GM23338 (cell line): Measurements from ENCODE around the gene XDH. TPM values are rescaled to one million over a fixed set of nuclear protein-coding genes. Genes with fewer than 3 reads are reported as not detected.

ENCODE experiments used
- ATAC-seq: fragments of 200-7000 bp; cut with Tn5 transposase; 3 replicates; pipeline ENCODE4 v1.9.1; 2020
- DNase-seq: peaks from one replicate; pipeline ENCODE4 v3.0.0-alpha.2; 2015; ENCODE audit warnings: low spot score
- H2AFZ ChIP-seq: fragments of 200-600 bp; sonication (generic); 2 replicates; pipeline ENCODE4 v1.8.0; 2016; ENCODE audit warnings: antibody characterized with exemption, mild to moderate bottlenecking, moderate library complexity
- H3F3A ChIP-seq: fragments of 200-600 bp; sonication (generic); replicated peaks from 2 replicates; pipeline ENCODE4 v1.8.0; 2017; ENCODE audit warnings: antibody characterized with exemption, mixed run types, low read depth
- H3K27ac ChIP-seq: fragments of 200-600 bp; sonication (generic); 2 replicates; pipeline ENCODE4 v1.6.1; 2016; ENCODE audit warnings: low read depth
- H3K27me3 ChIP-seq: fragments of 200-600 bp; sonication (generic); 2 replicates; pipeline ENCODE4 v1.8.0; 2016; ENCODE audit warnings: mild to moderate bottlenecking, mixed run types, moderate library complexity; ENCODE audit not compliant: insufficient read depth
- H3K36me3 ChIP-seq: fragments of 200-600 bp; sonication (generic); 2 replicates; pipeline ENCODE4 v1.8.0; 2016; ENCODE audit warnings: mild to moderate bottlenecking; ENCODE audit not compliant: insufficient read depth
- H3K4me1 ChIP-seq: fragments of 200-600 bp; sonication (generic); 2 replicates; pipeline ENCODE4 v1.8.0; 2016; ENCODE audit warnings: mild to moderate bottlenecking, moderate library complexity; ENCODE audit not compliant: insufficient read depth
- H3K4me2 ChIP-seq: fragments of 200-600 bp; sonication (generic); 2 replicates; pipeline ENCODE4 v1.7.1; 2017; ENCODE audit warnings: mixed run types
- H3K4me3 ChIP-seq: fragments of 200-600 bp; sonication (generic); 2 replicates; pipeline ENCODE4 v1.6.1; 2016; ENCODE audit warnings: mixed run types
- H3K79me2 ChIP-seq: fragments of 200-600 bp; sonication (generic); replicated peaks from 2 replicates; pipeline ENCODE4 v1.8.0; 2017; ENCODE audit warnings: mild to moderate bottlenecking; ENCODE audit not compliant: insufficient read depth
- H3K9me2 ChIP-seq: fragments of 200-600 bp; sonication (generic); 2 replicates; pipeline ENCODE4 v1.8.0; 2017; ENCODE audit not compliant: insufficient read depth
- H4K20me1 ChIP-seq: fragments of 200-600 bp; sonication (generic); replicated peaks from 2 replicates; pipeline ENCODE4 v1.8.0; 2017; ENCODE audit warnings: mild to moderate bottlenecking; ENCODE audit not compliant: insufficient read depth
- H3K27ac Mint-ChIP-seq: 2 replicates; pipeline ENCODE4 v1.8.0; 2020; ENCODE audit warnings: inconsistent platforms, mild to moderate bottlenecking, moderate library complexity, mixed read lengths
- H3K27me3 Mint-ChIP-seq: 3 replicates; pipeline ENCODE4 v1.8.0; 2022; ENCODE audit warnings: low read depth, mild to moderate bottlenecking, moderate library complexity, mixed read lengths, inconsistent platforms; ENCODE audit not compliant: insufficient read depth, poor library complexity
- H3K36me3 Mint-ChIP-seq: 3 replicates; pipeline ENCODE4 v1.8.0; 2021; ENCODE audit warnings: low read depth, mild to moderate bottlenecking, inconsistent platforms, moderate library complexity, mixed read lengths
- H3K4me1 Mint-ChIP-seq: 3 replicates; pipeline ENCODE4 v1.8.0; 2020; ENCODE audit warnings: mild to moderate bottlenecking, inconsistent platforms, mixed read lengths
- H3K4me3 Mint-ChIP-seq: 3 replicates; pipeline ENCODE4 v1.8.0; 2021; ENCODE audit warnings: moderate library complexity, mild to moderate bottlenecking, inconsistent platforms, mixed read lengths
- H3K9me3 Mint-ChIP-seq: 3 replicates; pipeline ENCODE4 v1.8.0; 2020; ENCODE audit warnings: moderate library complexity, mild to moderate bottlenecking, inconsistent platforms, mixed read lengths
- CREB1 ChIP-seq: fragments of 250-450 bp; sonication (Bioruptor Pico); IDR thresholded peaks from 2 replicates; pipeline ENCODE4 v1.5.0; 2020; ENCODE audit warnings: low read depth, mild to moderate bottlenecking, moderate library complexity
- EZH2 ChIP-seq: fragments of 200-600 bp; sonication (generic); IDR thresholded peaks from one replicate; pipeline ENCODE4 v1.8.0; 2017; ENCODE audit warnings: antibody characterized with exemption, mild to moderate bottlenecking, low read depth; ENCODE audit not compliant: unreplicated experiment
- EZH2phosphoT487 ChIP-seq: fragments of 200-600 bp; sonication (generic); IDR thresholded peaks from one replicate; pipeline ENCODE4 v1.8.1; 2018; ENCODE audit warnings: antibody characterized with exemption; ENCODE audit not compliant: unreplicated experiment
- JUNB ChIP-seq: IDR thresholded peaks from one replicate; pipeline ENCODE4 v1.6.1; 2016; ENCODE audit warnings: antibody characterized with exemption; ENCODE audit not compliant: unreplicated experiment
- NANOG ChIP-seq: IDR thresholded peaks from 2 replicates; pipeline ENCODE4 v1.6.1; 2016; ENCODE audit warnings: antibody characterized with exemption, borderline replicate concordance
- POLR2AphosphoS5 ChIP-seq: IDR thresholded peaks from 2 replicates; pipeline ENCODE4 v1.6.1; 2016; ENCODE audit warnings: antibody characterized with exemption, low read depth
- REST ChIP-seq: IDR thresholded peaks from one replicate; pipeline ENCODE4 v1.6.1; 2018; ENCODE audit warnings: antibody characterized with exemption; ENCODE audit not compliant: unreplicated experiment
- STAT1 ChIP-seq: IDR thresholded peaks from one replicate; pipeline ENCODE4 v1.6.1; 2016; ENCODE audit warnings: antibody characterized with exemption; ENCODE audit not compliant: unreplicated experiment
- ZNF114 ChIP-seq: fragments of 250-450 bp; sonication (Bioruptor Pico); IDR thresholded peaks from 2 replicates; pipeline ENCODE4 v1.5.0; 2020; ENCODE audit warnings: mild to moderate bottlenecking, moderate library complexity
- ZNF331 ChIP-seq: fragments of 250-450 bp; sonication (Bioruptor Pico); IDR thresholded peaks from 2 replicates; pipeline ENCODE4 v1.5.0; 2020; ENCODE audit warnings: low read depth, mild to moderate bottlenecking, moderate library complexity
- polyA plus RNA-seq: library from polyadenylated mRNA; unstranded; fragments of >200 nt; fragmentation: Nextera tagmentation; extraction: Ambion mirVana; gene quantifications from 2 replicates; pipeline ENCODE4 v1.2.1, GENCODE V29; 2016
- total RNA-seq: library from RNA; depleted of rRNA; stranded (reverse); fragments of >200 nt; shearing (Covaris generic); gene quantifications from 2 replicates; pipeline ENCODE4 v1.2.3, GENCODE V29; 2014
- TF ChIP-seq, protein P1 (sequence below): IDR thresholded peaks from 2 replicates; pipeline ENCODE4 v1.6.1; 2016; ENCODE audit warnings: antibody characterized with exemption
- TF ChIP-seq, protein P2 (sequence below): fragments of 250-450 bp; sonication (Bioruptor Pico); IDR thresholded peaks from 2 replicates; pipeline ENCODE4 v1.5.0; 2020; ENCODE audit warnings: mild to moderate bottlenecking, moderate library complexity
- TF ChIP-seq, protein P3 (sequence below), 2 experiments: fragments of 200-600 bp in 1 of 2; sonication (generic) in 1 of 2; conservative IDR thresholded peaks; 2 replicates each; pipeline versions ENCODE4 v1.5.1 to v1.6.1; 2016 to 2017; ENCODE audit warnings: antibody characterized with exemption in 2 of 2, low read depth in 2 of 2, mild to moderate bottlenecking in 2 of 2, moderate library complexity in 1 of 2

Gene XDH
- total and polyA plus RNA-seq, 2 experiments from 2014 or later, result 0.55 to 0.87 TPM

- H3K36me3 Mint-ChIP-seq, result no peaks in the 10 kb centered on the region
- no peak overlapping the region for H3K27ac Mint-ChIP-seq
- TF ChIP-seq, protein P1, sequence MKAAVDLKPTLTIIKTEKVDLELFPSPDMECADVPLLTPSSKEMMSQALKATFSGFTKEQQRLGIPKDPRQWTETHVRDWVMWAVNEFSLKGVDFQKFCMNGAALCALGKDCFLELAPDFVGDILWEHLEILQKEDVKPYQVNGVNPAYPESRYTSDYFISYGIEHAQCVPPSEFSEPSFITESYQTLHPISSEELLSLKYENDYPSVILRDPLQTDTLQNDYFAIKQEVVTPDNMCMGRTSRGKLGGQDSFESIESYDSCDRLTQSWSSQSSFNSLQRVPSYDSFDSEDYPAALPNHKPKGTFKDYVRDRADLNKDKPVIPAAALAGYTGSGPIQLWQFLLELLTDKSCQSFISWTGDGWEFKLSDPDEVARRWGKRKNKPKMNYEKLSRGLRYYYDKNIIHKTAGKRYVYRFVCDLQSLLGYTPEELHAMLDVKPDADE, result no peak
- TF ChIP-seq EZH2, result no peak
- no peak for TF ChIP-seq ZNF114 (CRISPR knock-in tag)
- no peak for TF ChIP-seq ZNF331 (CRISPR knock-in tag)
- TF ChIP-seq EZH2phosphoT487, result no peak
- TF ChIP-seq, protein P2, sequence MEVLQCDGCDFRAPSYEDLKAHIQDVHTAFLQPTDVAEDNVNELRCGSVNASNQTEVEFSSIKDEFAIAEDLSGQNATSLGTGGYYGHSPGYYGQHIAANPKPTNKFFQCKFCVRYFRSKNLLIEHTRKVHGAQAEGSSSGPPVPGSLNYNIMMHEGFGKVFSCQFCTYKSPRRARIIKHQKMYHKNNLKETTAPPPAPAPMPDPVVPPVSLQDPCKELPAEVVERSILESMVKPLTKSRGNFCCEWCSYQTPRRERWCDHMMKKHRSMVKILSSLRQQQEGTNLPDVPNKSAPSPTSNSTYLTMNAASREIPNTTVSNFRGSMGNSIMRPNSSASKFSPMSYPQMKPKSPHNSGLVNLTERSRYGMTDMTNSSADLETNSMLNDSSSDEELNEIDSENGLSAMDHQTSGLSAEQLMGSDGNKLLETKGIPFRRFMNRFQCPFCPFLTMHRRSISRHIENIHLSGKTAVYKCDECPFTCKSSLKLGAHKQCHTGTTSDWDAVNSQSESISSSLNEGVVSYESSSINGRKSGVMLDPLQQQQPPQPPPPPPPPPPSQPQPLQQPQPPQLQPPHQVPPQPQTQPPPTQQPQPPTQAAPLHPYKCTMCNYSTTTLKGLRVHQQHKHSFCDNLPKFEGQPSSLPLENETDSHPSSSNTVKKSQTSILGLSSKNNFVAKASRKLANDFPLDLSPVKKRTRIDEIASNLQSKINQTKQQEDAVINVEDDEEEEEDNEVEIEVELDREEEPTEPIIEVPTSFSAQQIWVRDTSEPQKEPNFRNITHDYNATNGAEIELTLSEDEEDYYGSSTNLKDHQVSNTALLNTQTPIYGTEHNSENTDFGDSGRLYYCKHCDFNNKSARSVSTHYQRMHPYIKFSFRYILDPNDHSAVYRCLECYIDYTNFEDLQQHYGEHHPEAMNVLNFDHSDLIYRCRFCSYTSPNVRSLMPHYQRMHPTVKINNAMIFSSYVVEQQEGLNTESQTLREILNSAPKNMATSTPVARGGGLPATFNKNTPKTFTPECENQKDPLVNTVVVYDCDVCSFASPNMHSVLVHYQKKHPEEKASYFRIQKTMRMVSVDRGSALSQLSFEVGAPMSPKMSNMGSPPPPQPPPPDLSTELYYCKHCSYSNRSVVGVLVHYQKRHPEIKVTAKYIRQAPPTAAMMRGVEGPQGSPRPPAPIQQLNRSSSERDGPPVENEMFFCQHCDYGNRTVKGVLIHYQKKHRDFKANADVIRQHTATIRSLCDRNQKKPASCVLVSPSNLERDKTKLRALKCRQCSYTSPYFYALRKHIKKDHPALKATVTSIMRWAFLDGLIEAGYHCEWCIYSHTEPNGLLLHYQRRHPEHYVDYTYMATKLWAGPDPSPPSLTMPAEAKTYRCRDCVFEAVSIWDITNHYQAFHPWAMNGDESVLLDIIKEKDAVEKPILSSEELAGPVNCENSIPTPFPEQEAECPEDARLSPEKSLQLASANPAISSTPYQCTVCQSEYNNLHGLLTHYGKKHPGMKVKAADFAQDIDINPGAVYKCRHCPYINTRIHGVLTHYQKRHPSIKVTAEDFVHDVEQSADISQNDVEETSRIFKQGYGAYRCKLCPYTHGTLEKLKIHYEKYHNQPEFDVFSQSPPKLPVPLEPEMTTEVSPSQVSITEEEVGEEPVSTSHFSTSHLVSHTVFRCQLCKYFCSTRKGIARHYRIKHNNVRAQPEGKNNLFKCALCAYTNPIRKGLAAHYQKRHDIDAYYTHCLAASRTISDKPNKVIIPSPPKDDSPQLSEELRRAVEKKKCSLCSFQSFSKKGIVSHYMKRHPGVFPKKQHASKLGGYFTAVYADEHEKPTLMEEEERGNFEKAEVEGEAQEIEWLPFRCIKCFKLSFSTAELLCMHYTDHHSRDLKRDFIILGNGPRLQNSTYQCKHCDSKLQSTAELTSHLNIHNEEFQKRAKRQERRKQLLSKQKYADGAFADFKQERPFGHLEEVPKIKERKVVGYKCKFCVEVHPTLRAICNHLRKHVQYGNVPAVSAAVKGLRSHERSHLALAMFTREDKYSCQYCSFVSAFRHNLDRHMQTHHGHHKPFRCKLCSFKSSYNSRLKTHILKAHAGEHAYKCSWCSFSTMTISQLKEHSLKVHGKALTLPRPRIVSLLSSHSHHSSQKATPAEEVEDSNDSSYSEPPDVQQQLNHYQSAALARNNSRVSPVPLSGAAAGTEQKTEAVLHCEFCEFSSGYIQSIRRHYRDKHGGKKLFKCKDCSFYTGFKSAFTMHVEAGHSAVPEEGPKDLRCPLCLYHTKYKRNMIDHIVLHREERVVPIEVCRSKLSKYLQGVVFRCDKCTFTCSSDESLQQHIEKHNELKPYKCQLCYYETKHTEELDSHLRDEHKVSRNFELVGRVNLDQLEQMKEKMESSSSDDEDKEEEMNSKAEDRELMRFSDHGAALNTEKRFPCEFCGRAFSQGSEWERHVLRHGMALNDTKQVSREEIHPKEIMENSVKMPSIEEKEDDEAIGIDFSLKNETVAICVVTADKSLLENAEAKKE (CRISPR knock-in tag), result no peak
- TF ChIP-seq JUNB, result no peak
- TF ChIP-seq CREB1, result no peak
- TF ChIP-seq POLR2AphosphoS5, result no peak
- no peak for TF ChIP-seq NANOG
- TF ChIP-seq REST, result no peak
- TF ChIP-seq, protein P3, sequence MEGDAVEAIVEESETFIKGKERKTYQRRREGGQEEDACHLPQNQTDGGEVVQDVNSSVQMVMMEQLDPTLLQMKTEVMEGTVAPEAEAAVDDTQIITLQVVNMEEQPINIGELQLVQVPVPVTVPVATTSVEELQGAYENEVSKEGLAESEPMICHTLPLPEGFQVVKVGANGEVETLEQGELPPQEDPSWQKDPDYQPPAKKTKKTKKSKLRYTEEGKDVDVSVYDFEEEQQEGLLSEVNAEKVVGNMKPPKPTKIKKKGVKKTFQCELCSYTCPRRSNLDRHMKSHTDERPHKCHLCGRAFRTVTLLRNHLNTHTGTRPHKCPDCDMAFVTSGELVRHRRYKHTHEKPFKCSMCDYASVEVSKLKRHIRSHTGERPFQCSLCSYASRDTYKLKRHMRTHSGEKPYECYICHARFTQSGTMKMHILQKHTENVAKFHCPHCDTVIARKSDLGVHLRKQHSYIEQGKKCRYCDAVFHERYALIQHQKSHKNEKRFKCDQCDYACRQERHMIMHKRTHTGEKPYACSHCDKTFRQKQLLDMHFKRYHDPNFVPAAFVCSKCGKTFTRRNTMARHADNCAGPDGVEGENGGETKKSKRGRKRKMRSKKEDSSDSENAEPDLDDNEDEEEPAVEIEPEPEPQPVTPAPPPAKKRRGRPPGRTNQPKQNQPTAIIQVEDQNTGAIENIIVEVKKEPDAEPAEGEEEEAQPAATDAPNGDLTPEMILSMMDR (conservative IDR thresholded peaks at IDR 0.05; ENCODE audit: low read depth in 2 of 2), result no peak
- no peak for TF ChIP-seq STAT1
- no peaks in the 10 kb centered on the region for H3K4me1 Mint-ChIP-seq
- DNase-seq (no peak), ATAC-seq (no peak)
- no peaks in the 10 kb centered on the region for H3K9me3 Mint-ChIP-seq
- Histone ChIP-seq H3K27me3 (no peaks in the 10 kb centered on the region), H2AFZ (no peak overlapping the region), H3K4me2 (no peak overlapping the region), H4K20me1 (no peaks in the 10 kb centered on the region), H3K79me2 (no peaks in the 10 kb centered on the region), H3K4me1 (no peaks in the 10 kb centered on the region), H3F3A (no peaks in the 10 kb centered on the region), H3K9me2 (no peaks in the 10 kb centered on the region), H3K27ac (no peak overlapping the region), H3K36me3 (no peaks in the 10 kb centered on the region), H3K4me3 (no peak overlapping the region)
- peaks cover 4% of the 10 kb centered on the region for H3K27me3 Mint-ChIP-seq
- H3K4me3 Mint-ChIP-seq, result no peak overlapping the region
These were observed 47.8 kb downstream of the XDH start for GRCh38 chr2:31366733-31367132.
